Gastrocnemius medialis (tissue), 4 donors: ENCODE measurements around the gene ADGRL3. TPM values are rescaled to one million over a fixed set of nuclear protein-coding genes. Genes with fewer than 3 reads are reported as not detected.

Experiments used
- ATAC-seq, 2 donors: fragments of 150-250 bp; one replicate each; pipeline ENCODE4 v1.9.1; 2016
- DNase-seq, 2 donors: peaks; one replicate each; pipeline ENCODE4 v3.0.0-alpha.2; 2019
- H3K27ac ChIP-seq, 4 donors: fragments of 200-600 bp; sonication (generic); 1 replicate in 1 of 4; 2 replicates in 3 of 4; pipeline ENCODE4 v1.5.1; 2016 to 2018; ENCODE audit warnings: mild to moderate bottlenecking in 2 of 4, moderate library complexity in 1 of 4
- H3K27me3 ChIP-seq, 3 donors: fragments of 200-600 bp; sonication (generic) in 2 of 3; 1 replicate in 1 of 3; 2 replicates in 2 of 3; pipeline versions ENCODE4 v1.5.1 to v1.6.0; 2016 to 2019; ENCODE audit warnings: mild to moderate bottlenecking in 1 of 3, moderate library complexity in 1 of 3
- H3K36me3 ChIP-seq, 2 donors: fragments of 200-600 bp; sonication (generic) in 1 of 2; one replicate each; pipeline ENCODE4 v1.5.1; 2017 to 2018
- H3K4me1 ChIP-seq, 2 donors: fragments of 200-600 bp; sonication (generic) in 1 of 2; one replicate each; pipeline ENCODE4 v1.5.1; 2016 to 2017; ENCODE audit warnings: mild to moderate bottlenecking in 2 of 2
- H3K4me3 ChIP-seq, 4 donors: fragments of 200-600 bp; sonication (generic) in 3 of 4; 1 replicate in 1 of 4; 2 replicates in 3 of 4; pipeline ENCODE4 v1.5.1; 2016 to 2019; ENCODE audit warnings: mild to moderate bottlenecking in 2 of 4
- H3K9me3 ChIP-seq, 3 donors: fragments of 200-600 bp; sonication (generic) in 2 of 3; 1 replicate in 1 of 3; 2 replicates in 2 of 3; pipeline ENCODE4 v1.5.1; 2016 to 2019
- POLR2A ChIP-seq, 2 donors: fragments of 450-650 bp; IDR thresholded peaks; one replicate each; pipeline ENCODE4 v1.6.1; 2017; ENCODE audit warnings: antibody characterized with exemption in 2 of 2, mild to moderate bottlenecking in 2 of 2, moderate library complexity in 2 of 2
- in situ Hi-C, 4 donors: fragments of 200-750 bp; cut with MboI; loops; one replicate each; pipeline versions ENCODE4 v1.15.0 to v1.8.0; 2017; ENCODE audit warnings: low sequenced_read_pairs in 4 of 4
- intact Hi-C: fragments of 100-400 bp; cut with DNase I; formaldehyde crosslinking; loops from one replicate; pipeline ENCODE4 v1.15.1; 2023; ENCODE audit warnings: low total_unique reads
- total RNA-seq, 4 donors: library from RNA; depleted of rRNA; stranded (reverse); fragments of >200 nt; gene quantifications; one replicate each; pipeline versions ENCODE4 v1.1.0 to v1.2.3, GENCODE V29; 2016
- TF ChIP-seq, protein P1 (sequence below), 5 experiments: fragments of 450-650 bp in 3 of 5; fragments of 200-600 bp in 2 of 5; sonication (generic) in 2 of 5; IDR thresholded peaks in 4 of 5; conservative IDR thresholded peaks in 1 of 5; 1 replicate in 4 of 5; 2 replicates in 1 of 5; pipeline ENCODE4 v1.5.1; 2016 to 2019; ENCODE audit warnings: antibody characterized with exemption in 5 of 5, mild to moderate bottlenecking in 3 of 5, moderate library complexity in 3 of 5

Gene ADGRL3
- total RNA-seq, 4 donors from 2014 or later = 0.69 to 2.2 (median 1.1) TPM

DNA sequence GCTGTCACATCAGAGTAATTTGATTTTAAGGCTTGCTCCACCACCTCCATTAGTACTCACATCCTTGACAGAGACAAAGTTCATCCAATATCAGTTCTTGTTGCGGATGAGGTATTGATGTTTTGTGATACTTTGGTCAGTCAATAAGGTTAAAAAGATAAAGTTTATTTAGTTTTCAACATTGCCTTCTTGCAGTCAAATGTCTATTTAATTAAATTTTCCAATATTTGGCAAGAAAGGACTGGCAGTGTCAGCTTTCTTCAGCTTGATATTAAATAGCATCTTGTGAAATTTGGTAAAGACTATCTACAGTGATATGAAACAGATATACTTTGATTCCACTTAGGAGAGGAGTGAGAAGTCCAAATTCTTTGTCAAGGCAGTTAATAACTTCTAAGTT, 493.4 kb downstream of the ADGRL3 start:
- H3K27me3 ChIP-seq = no peaks in the 10 kb centered on the region
- H3K9me3 ChIP-seq = no peaks in the 10 kb centered on the region
- no peak overlapping the region for H3K27ac ChIP-seq
- TF ChIP-seq, protein P1, sequence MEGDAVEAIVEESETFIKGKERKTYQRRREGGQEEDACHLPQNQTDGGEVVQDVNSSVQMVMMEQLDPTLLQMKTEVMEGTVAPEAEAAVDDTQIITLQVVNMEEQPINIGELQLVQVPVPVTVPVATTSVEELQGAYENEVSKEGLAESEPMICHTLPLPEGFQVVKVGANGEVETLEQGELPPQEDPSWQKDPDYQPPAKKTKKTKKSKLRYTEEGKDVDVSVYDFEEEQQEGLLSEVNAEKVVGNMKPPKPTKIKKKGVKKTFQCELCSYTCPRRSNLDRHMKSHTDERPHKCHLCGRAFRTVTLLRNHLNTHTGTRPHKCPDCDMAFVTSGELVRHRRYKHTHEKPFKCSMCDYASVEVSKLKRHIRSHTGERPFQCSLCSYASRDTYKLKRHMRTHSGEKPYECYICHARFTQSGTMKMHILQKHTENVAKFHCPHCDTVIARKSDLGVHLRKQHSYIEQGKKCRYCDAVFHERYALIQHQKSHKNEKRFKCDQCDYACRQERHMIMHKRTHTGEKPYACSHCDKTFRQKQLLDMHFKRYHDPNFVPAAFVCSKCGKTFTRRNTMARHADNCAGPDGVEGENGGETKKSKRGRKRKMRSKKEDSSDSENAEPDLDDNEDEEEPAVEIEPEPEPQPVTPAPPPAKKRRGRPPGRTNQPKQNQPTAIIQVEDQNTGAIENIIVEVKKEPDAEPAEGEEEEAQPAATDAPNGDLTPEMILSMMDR (IDR thresholded peaks at IDR 0.05 in 4 of 5, conservative IDR thresholded peaks at IDR 0.05 in 1 of 5) = no peak
- TF ChIP-seq POLR2A (IDR thresholded peaks at IDR 0.05) = no peak
- H3K36me3 ChIP-seq = no peaks in the 10 kb centered on the region
- no peak overlapping the region for H3K4me3 ChIP-seq
- no peak for DNase-seq
- intact Hi-C loops (no loop called here), in situ Hi-C loops (no loop called here)
- ATAC-seq = no peak
- no peaks in the 10 kb centered on the region for H3K4me1 ChIP-seq

DNA sequence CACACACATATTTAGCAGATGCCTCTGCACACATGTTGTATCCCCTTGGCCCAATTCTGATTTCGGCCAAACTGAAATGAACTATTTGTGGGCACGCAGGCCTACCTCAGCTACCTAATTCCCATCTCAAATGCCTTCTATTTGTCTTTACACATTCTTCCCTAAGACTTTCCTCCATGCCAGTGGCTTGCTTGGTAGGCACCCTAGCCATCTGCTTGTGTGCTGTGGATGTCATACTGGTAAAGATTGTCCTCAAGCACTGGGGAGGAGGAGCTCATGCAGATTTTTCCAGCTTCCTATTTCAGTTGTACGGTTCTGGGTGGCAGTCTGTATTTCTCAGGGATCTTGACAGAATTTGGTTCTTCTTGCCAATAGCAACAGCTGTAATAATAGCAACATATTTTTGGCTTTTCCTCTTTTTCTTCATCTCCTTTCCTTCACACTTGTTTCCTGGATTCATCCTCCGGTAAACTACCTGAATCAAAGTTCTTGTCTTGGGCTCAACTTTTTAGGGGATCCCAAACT, 514.3 kb downstream of the ADGRL3 start:
- intact Hi-C loops = no loop called here

DNA sequence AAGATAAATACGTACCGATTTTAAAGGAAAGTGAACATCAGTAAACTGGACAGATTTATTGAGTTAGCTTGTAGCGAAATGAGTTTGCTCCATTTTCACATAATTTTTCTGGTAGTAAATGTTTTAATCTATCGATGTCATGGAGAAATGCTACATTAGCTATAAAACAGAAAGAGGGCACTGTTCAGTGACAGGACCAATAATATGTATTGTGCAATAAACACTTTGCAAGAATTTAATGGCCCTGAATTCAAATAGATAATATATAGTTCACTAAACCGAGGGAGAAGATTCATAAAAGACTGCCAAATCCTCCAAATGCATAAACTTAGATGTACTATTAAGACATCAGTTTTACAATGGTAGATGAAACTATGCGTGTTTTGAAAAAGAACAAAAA, 516.3 kb downstream of the ADGRL3 start:
- H3K4me3 ChIP-seq = no peak overlapping the region
- DNase-seq (no peak), ATAC-seq (no peak)
- no peak for TF ChIP-seq POLR2A (IDR thresholded peaks at IDR 0.05)
- TF ChIP-seq, protein P1 (IDR thresholded peaks at IDR 0.05 in 4 of 5, conservative IDR thresholded peaks at IDR 0.05 in 1 of 5) = no peak
- H3K4me1 ChIP-seq = no peaks in the 10 kb centered on the region
- no peak overlapping the region for H3K27ac ChIP-seq
- H3K36me3 ChIP-seq = no peaks in the 10 kb centered on the region
- in situ Hi-C loops = no loop called here
- no peaks in the 10 kb centered on the region for H3K9me3 ChIP-seq
- intact Hi-C loops = no loop called here
- no peaks in the 10 kb centered on the region for H3K27me3 ChIP-seq

More for the DNA sequence above, 514.3 kb downstream of the ADGRL3 start:
- no peak for TF ChIP-seq POLR2A (IDR thresholded peaks at IDR 0.05)
- TF ChIP-seq, protein P1 (IDR thresholded peaks at IDR 0.05 in 4 of 5, conservative IDR thresholded peaks at IDR 0.05 in 1 of 5) = no peak
- in situ Hi-C loops = no loop called here
- Histone ChIP-seq H3K27me3 (no peaks in the 10 kb centered on the region), H3K4me1 (no peaks in the 10 kb centered on the region), H3K9me3 (no peaks in the 10 kb centered on the region), H3K27ac (no peak overlapping the region), H3K36me3 (no peaks in the 10 kb centered on the region), H3K4me3 (no peak overlapping the region)
- ATAC-seq = no peak
- DNase-seq = no peak

DNA sequence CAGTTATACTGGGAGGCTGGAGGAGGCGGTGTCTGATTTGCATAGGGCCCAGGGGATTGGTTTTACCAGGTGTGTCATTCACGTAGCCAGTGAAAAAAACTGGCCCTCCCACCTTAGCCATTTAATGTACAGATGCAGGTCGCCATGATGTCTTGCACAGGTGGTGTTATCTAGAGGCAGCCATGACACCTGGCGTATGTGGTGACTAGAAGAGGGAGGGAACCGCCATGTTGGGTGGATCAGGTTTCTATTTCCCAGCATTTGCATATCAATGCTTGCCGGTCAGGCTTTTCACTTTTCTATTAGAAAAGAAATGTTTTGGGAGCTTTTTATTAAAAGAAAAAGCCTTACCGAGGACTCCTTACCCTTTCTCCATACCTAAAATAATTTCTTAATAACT, 523.4 kb downstream of the ADGRL3 start:
- Histone ChIP-seq H3K36me3 (no peaks in the 10 kb centered on the region), H3K9me3 (no peaks in the 10 kb centered on the region), H3K4me1 (no peaks in the 10 kb centered on the region), H3K27ac (no peak overlapping the region), H3K27me3 (no peaks in the 10 kb centered on the region), H3K4me3 (no peak overlapping the region)
- TF ChIP-seq, protein P1 (IDR thresholded peaks at IDR 0.05 in 4 of 5, conservative IDR thresholded peaks at IDR 0.05 in 1 of 5) = no peak
- no peak for TF ChIP-seq POLR2A (IDR thresholded peaks at IDR 0.05)
- intact Hi-C loops = no loop called here
- DNase-seq = no peak
- ATAC-seq = no peak
- in situ Hi-C loops = no loop called here

DNA sequence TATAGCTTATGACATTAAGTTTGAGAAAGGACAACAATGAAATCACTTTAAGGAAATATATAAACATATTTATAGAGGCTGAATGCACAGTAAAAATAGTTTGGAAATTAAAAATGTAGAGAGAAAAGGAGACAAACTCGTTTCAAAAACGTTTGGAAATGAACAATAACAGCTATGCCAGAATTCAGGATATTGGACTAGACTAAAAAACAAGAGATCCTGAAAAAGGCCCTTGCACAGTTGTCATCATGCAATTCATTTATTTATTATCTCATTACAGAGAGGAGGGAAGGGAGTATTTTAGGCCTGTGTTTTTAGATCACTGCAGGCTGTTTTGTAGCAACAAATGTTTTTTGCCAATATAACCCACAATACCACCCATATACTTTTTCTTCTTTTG, 527.2 kb downstream of the ADGRL3 start:
- no peak overlapping the region for H3K27ac ChIP-seq
- in situ Hi-C loops (no loop called here), intact Hi-C loops (no loop called here)
- ATAC-seq = no peak
- H3K27me3 ChIP-seq = no peaks in the 10 kb centered on the region
- no peaks in the 10 kb centered on the region for H3K4me1 ChIP-seq
- no peak for DNase-seq
- TF ChIP-seq POLR2A (IDR thresholded peaks at IDR 0.05) = no peak
- TF ChIP-seq, protein P1 (IDR thresholded peaks at IDR 0.05 in 4 of 5, conservative IDR thresholded peaks at IDR 0.05 in 1 of 5) = no peak
- H3K36me3 ChIP-seq = no peaks in the 10 kb centered on the region
- no peak overlapping the region for H3K4me3 ChIP-seq
- H3K9me3 ChIP-seq = no peaks in the 10 kb centered on the region
